Hepatocyte (in vitro differentiated cells): ENCODE measurements around the gene UGGT2.

Source experiments
- EZH2 ChIP-seq: fragments of 200-600 bp; sonication (generic); IDR thresholded peaks from 2 replicates; pipeline ENCODE4 v1.6.1; 2016; ENCODE audit warnings: antibody characterized with exemption, mild to moderate bottlenecking, borderline replicate concordance
- TF ChIP-seq, protein P1 (sequence below): fragments of 200-600 bp; sonication (generic); IDR thresholded peaks from 2 replicates; pipeline ENCODE4 v1.5.1; 2016; ENCODE audit warnings: antibody characterized with exemption, mild to moderate bottlenecking; ENCODE audit not compliant: poor library complexity

DNA sequence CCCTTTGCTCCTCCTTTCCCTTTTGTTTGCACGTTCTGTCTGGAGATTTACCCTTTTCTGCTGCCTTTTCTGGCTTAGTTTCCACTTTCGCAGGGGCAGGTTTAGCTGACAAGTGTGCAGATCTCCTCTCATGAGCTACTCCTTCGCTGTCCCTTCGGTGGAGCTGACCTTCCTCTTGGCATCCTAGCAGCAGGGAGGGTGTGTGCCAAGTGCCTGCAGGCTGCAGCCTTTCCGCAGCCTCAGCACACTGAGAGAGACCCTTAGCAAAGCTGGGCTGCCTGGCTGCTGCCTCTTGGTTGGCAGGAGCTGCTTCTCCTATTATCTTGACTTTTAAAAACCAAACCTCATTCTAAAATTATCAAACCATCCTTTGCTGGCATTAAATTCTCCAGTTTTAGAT lies 243.8 kb downstream of the UGGT2 start:
- TF ChIP-seq, protein P1, sequence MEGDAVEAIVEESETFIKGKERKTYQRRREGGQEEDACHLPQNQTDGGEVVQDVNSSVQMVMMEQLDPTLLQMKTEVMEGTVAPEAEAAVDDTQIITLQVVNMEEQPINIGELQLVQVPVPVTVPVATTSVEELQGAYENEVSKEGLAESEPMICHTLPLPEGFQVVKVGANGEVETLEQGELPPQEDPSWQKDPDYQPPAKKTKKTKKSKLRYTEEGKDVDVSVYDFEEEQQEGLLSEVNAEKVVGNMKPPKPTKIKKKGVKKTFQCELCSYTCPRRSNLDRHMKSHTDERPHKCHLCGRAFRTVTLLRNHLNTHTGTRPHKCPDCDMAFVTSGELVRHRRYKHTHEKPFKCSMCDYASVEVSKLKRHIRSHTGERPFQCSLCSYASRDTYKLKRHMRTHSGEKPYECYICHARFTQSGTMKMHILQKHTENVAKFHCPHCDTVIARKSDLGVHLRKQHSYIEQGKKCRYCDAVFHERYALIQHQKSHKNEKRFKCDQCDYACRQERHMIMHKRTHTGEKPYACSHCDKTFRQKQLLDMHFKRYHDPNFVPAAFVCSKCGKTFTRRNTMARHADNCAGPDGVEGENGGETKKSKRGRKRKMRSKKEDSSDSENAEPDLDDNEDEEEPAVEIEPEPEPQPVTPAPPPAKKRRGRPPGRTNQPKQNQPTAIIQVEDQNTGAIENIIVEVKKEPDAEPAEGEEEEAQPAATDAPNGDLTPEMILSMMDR, result no peak
- TF ChIP-seq EZH2, result no peak
